NCI-H2081 (cell line): Measurements from ENCODE around the gene GANC.
"Not testable (repeated sequence)": the region's sequence is repeated elsewhere in the genome, so short reads cannot be mapped to it uniquely, and the experiment has no call there.

Experiments used
- DNase-seq, 2 experiments: peaks; one replicate each; lab custom pipeline; 2025; lab: John Stamatoyannopoulos, UW

Gene GANC

GRCh38 chr15:42284551-42284950 lies 11.6 kb downstream of the GANC start:
- DNase-seq: no peak

DNA sequence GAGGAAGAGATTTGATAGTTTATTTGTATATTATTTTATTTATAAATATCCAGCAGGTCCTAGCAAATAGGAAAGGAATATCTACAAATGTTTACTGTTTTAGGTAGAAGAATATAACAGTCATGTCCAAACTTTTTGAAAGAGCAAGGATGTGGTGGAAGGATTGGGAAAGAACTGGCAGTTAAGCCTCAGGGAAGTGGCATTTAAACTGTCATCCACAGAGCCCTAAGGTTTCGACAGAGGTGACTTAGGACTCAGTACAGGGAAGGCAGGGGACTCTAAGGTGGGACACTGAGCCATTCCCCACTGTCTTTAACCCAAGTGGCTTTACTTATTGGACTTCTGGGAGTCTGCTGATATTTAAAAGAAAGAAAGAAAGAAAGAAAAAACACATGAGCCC lies 12.0 kb downstream of the GANC start:
- no peak for DNase-seq

DNA sequence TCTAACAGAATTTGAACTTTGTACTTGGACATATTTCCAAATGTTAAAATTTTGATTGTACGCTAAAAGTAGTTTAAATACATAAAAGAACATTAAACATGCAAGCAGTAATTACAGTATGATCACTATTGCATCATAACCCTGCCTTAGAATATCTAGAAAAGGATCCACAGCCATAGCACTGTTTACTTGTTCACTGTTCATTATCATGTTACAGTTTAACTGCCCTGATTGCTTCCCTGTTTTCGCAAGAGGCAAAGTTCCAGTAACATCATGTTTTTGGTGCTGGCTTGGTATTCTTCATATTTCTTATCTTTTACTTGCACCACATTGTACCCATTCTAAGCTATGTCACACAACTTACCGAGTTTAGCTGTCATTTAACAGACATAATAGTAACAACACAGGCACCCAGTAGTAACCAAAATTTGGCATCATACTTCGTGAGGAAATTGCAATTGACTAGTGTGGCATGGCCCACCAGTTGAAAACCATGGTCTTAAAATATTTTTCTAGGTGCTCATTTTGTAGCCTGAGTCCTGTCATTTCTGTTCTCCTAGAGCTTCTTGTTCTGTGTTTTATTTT lies 13.5 kb downstream of the GANC start:
- no peak for DNase-seq

DNA sequence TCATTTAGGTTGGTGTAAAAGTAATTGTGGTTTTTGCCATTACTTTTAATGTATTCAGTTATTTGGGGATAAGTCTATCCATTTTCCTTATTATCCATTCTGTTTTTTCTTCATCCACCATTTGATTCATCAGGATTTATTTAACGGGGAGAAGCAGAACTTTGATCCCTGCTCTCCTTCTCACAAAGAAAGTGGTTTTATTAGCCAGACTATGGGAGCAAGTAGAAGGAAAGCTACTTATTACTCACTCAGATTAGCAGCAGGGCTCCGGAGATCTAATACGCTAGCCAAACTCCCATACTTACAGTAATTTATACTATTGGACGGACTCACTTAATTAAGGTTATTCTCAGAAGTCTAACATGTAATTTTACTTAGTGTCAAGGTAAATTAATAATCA lies 14.9 kb downstream of the GANC start:
- DNase-seq: no peak

- no peak for DNase-seq
Observed at GRCh38 chr15:42289166-42289565, 16.2 kb downstream of the GANC start.

DNA sequence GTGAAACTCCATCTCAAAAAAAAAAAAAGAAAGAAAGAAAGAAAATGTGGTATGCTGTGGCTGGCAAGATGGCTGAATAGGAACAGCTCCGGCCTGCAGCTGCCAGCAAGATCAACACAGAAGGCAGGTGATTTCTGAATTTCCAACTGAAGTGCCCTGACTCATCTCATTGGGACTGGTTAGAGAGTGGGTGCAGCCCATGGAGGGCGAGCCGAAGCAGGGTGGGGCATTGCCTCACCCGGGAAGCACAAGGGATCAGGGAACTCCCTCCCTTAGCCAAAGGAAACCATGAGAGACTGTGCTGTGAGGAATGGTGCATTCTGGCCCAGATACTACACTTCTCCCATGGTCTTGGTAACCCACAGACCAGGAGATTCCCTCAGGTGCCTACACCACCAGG lies 28.0 kb downstream of the GANC start:
- DNase-seq: not testable (repeated sequence)

GRCh38 chr15:42306681-42307080 lies 33.7 kb downstream of the GANC start:
- no peak for DNase-seq

- no peak for DNase-seq
Observed at GRCh38 chr15:42313463-42313862, 40.5 kb downstream of the GANC start.

GRCh38 chr15:42314818-42315217 lies 41.8 kb downstream of the GANC start:
- DNase-seq: no peak

GRCh38 chr15:42315521-42315920 lies 42.5 kb downstream of the GANC start:
- DNase-seq: no peak

DNA sequence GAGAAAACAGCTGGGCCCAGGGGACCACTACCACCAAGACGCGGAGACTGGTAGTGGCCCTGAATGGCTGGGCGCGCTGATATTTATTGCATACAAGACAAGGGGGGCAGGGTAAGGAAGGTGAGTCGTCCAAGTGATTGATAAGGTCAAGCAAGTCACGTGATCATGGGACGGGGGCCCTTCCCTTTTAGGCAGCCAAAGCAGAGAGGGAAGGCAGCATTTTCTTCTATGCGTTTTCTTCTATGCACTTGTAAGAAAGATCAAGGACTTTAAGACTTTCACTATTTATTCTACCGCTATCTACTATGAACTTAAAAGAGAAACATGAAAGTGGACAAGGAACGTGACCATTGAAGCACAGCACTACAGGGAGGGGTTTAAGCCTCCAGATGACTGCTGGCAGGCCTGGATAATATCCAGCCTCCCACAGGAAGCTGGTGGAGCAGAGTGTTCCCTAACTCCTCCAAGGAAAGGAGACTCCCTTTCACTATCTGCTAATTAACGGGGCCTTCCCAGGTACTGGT lies 43.3 kb downstream of the GANC start:
- DNase-seq: not testable (repeated sequence)

DNA sequence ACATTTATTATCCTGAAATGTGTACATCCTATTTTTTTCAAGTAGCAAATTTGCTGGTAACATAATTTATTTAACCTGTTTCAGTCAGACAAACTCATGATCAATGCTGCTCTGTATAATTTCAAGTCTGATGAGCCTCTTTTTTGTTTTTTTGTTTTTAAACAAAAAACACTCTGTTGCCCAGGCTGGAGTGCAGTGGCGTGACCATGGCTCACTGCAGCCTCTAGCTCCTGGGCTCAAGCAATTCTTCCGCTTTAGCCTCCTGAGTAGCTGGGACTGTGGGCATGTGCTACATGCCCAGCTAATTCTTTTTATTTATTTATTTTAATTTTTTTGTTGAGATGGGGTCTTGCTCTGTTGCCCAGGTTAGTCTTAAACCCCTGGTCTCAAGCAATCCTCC lies 46.2 kb downstream of the GANC start:
- DNase-seq: no peak

- DNase-seq: no peak
Observed at GRCh38 chr15:42324308-42324707, 51.3 kb downstream of the GANC start.

- no peak for DNase-seq
Observed at GRCh38 chr15:42329161-42329560, 56.2 kb downstream of the GANC start.

DNA sequence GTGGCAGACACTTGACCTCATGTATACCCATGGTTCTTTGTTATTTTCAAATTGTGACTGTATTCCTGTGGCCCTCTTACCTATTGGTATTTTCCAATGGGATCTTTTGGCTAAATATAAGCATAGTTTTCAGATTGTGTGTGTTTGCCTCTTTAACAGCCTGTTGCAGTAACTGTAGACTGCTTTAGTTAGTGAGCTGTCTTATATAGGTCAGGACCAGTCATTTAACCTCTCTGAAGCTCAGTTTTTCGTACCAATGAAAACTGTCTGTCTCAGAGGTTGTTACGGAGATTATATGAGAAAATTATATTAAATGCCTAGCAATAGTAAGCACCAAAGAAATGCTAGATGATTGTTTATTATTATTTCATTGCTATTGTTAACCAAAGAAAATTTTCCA lies 57.0 kb downstream of the GANC start:
- DNase-seq: no peak

DNA sequence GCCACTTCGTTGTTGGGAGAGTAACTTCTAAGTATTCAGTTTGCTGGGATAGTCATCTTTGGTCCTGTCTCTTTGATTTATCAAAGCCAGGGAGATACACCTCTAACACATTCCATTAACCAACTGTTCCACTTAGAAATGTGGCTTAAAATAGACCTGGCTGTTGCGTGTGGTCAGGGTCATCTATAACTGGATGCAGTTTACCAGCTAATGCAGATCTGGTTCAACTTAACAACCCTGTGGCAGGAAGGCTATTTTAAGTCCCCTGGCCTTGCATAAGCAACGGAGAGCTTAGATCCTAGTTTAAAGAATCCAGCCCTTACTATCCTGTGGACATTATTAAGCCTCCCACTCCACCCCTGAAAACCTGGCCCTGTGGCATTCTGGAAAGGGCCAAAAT lies 58.2 kb downstream of the GANC start:
- no peak for DNase-seq

- no peak for DNase-seq
Observed at GRCh38 chr15:42332331-42332730, 59.3 kb downstream of the GANC start.

DNA sequence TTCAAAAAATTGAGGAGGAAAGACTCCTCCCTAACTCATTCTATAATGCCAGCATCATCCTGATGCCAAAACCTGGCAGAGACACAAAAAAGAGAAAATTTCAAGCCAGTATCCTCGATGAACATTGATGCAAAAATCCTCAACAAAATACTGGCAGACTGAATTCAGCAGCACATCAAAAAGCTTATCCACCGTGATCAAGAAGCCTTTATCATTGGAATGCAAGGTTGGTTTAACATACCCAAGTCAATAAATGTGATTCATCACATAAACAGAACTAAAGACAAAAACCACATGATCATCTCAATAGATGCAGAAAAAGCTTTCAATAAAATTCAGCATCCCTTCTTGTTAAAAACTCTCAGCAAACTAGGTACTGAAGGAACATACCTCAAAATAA lies 62.1 kb downstream of the GANC start:
- no peak for DNase-seq

- DNase-seq: not testable (repeated sequence)
Observed at GRCh38 chr15:42336650-42337049, 63.6 kb downstream of the GANC start.

- not testable (repeated sequence) for DNase-seq
Observed at GRCh38 chr15:42337104-42337503, 64.1 kb downstream of the GANC start.

DNA sequence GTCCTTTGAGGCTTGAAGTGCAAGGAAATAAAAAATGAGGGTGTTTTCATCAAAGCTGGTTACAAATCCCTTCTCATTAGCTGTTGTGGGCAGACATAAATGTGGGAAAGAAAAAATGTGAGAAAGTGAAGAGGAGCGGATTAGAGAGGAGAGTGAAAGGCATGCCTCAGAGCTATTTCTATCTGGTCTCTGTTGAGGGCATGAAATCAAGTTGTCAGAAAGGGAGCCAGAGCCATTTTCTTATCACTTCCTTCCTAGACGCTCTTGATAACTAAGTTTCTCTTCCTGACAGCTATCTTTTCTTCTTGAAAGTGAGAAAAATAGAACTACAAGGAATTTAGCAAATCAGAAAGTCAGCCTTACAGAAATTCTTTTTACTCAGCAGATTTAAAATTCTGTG lies 65.5 kb downstream of the GANC start:
- DNase-seq: no peak

DNA sequence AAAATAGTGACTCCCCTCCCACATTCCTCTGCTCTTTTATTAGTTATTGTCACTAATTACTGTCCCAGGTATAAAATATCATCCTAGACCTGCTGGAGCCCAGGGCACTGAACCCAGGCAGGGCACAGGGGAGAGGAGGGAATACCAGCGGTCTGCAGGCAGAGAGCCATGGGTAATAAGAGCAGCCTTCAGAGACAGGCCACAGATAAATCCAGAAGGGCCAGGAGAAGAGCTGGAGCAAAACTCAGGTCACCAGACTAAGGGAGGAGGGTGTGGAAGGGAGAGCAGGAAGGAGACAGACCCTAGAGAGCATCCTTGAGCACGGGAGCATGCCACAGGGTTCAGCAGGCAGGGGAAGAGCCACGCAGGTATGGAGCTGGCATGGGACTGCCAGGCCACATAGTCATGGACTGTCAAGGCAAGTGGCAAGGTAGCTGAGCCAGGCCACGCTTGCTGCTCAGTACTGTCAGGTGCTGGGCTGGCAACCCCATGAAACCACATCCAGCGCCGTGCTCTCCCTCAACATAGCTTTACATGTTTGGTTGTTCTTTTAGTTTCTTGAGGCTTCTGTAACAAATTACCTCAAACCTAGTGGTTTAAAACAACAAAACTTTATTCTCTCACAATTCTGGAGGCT lies 70.7 kb downstream of the GANC start:
- DNase-seq: no peak

GRCh38 chr15:42344763-42345162 lies 71.8 kb downstream of the GANC start:
- no peak for DNase-seq

- DNase-seq: no peak
Observed at GRCh38 chr15:42345504-42345903, 72.5 kb downstream of the GANC start.
